Adrenal gland (tissue), 12 donors: Measurements from ENCODE around the gene HOXA5. TPM values are rescaled to one million over a fixed set of nuclear protein-coding genes. Genes with fewer than 3 reads are reported as not detected.

Experiments
- DNase-seq, 7 donors: peaks; one replicate each; pipeline ENCODE4 v3.0.0-alpha.2; 2019 to 2020
- H3K27ac ChIP-seq, 5 donors: fragments of 200-600 bp; sonication (generic) in 4 of 5; 1 replicate in 3 of 5; 2 replicates in 2 of 5; pipeline versions ENCODE4 v1.5.1 to v1.8.0; 2016 to 2020; ENCODE audit warnings: mild to moderate bottlenecking in 1 of 5
- H3K27me3 ChIP-seq: fragments of 200-600 bp; 2 replicates; pipeline ENCODE4 v1.8.0; 2021
- H3K36me3 ChIP-seq, 2 donors: fragments of 200-600 bp; replicated peaks in 1 of 2; 1 replicate in 1 of 2; 2 replicates in 1 of 2; pipeline versions ENCODE4 v1.5.1 to v1.8.0; 2018 to 2022
- H3K4me1 ChIP-seq, 2 donors: fragments of 200-600 bp; replicated peaks in 1 of 2; 1 replicate in 1 of 2; 2 replicates in 1 of 2; pipeline versions ENCODE4 v1.5.1 to v1.8.0; 2018 to 2021
- H3K4me3 ChIP-seq, 4 donors: fragments of 200-600 bp; sonication (generic) in 3 of 4; one replicate each; pipeline ENCODE4 v1.5.1; 2016 to 2018
- H3K9me3 ChIP-seq, 3 donors: fragments of 200-600 bp; sonication (generic) in 1 of 3; replicated peaks in 1 of 3; 1 replicate in 2 of 3; 2 replicates in 1 of 3; pipeline versions ENCODE4 v1.5.1 to v1.8.0; 2016 to 2021
- CTCF ChIP-seq, 6 experiments: fragments of 450-650 bp in 4 of 6; fragments of 200-600 bp in 2 of 6; sonication (generic) in 1 of 6; IDR thresholded peaks; 1 replicate in 5 of 6; 2 replicates in 1 of 6; pipeline versions ENCODE4 v1.5.1 to v1.8.0; 2016 to 2021; ENCODE audit warnings: antibody characterized with exemption in 6 of 6, mild to moderate bottlenecking in 2 of 6, moderate library complexity in 1 of 6
- POLR2A ChIP-seq, 2 donors: fragments of 450-650 bp; IDR thresholded peaks; one replicate each; pipeline ENCODE4 v1.6.1; 2017; ENCODE audit warnings: antibody characterized with exemption in 2 of 2, mild to moderate bottlenecking in 2 of 2, moderate library complexity in 1 of 2
- WGBS, 4 donors: extraction: QIAGEN DNeasy Blood & Tissue Kit in 2 of 4; methylation state at CpG; one replicate each; pipeline versions ENCODE4 v1.1.5 to v1.1.7; 2013 to 2017; 5-methylcytosine and 5-hydroxymethylcytosine counted together
- intact Hi-C, 2 donors: fragments of 100-400 bp; cut with DNase I; formaldehyde crosslinking; loops; one replicate each; pipeline versions ENCODE4 v1.14.1 to v1.15.0; 2022 to 2023
- polyA plus RNA-seq, 3 donors: library from polyadenylated mRNA; stranded (reverse); fragments of 200-250 nt in 2 of 3; fragments of 350-450 nt in 1 of 3; fragmentation: Illumina TruSeq in 1 of 3; extraction: RNeasy Lipid Tissue Mini Kit (QIAGEN cat#74804) in 1 of 3; gene quantifications; one replicate each; pipeline ENCODE4 v1.2.3, GENCODE V29; 2013 to 2014
- total RNA-seq, 9 donors: library from RNA; depleted of rRNA in 4 of 9; stranded (reverse); fragments of >200 nt in 4 of 9; fragments of 120-200 nt in 1 of 9; fragmentation: NEBNext Ultra II Directional in 1 of 9; extraction: Animal tissue kit (Norgen Biotek cat#: 25700) in 1 of 9; gene quantifications; one replicate each; pipeline versions ENCODE4 v1.1.0 to v1.2.4, GENCODE V29; 2013 to 2023
- donor health status: healthy with polysubstance abuse.
- donor health status: Bipolar disorder and iron deficiency.
- donor health status: DM: yes; HTN: yes; CAD: no.
- donor health status: DM: no; HTN: no; CAD: no.
- donor health status: DM: no; HTN: no; CAD: no.
- donor health status: DM: yes; HTN: yes; CAD: no.

HOXA5 gene
- total and polyA plus RNA-seq, 12 donors, result 21.8 to 132 (median 57.0) TPM

- TF ChIP-seq POLR2A (IDR thresholded peaks at IDR 0.05) (no peak), CTCF (IDR thresholded peaks at IDR 0.05) (no peak)
- Histone ChIP-seq H3K36me3 (no peaks in the 10 kb centered on the region), H3K27ac (peak overlapping the region in 4 of 5 donors; percentile 7 to 90 (median 52)), H3K4me3 (peak overlapping the region in 1 of 4 donors; percentile 64), H3K9me3 (no peaks in the 10 kb centered on the region), H3K4me1 (peaks cover 0 to 19% of the 10 kb centered on the region in 2 donors), H3K27me3 (no peaks in the 10 kb centered on the region)
- WGBS, 4 donors, result 66 to 73% (median 71%) methylated on average over 13 of the region's 13 CpGs
- intact Hi-C loops, result loop anchor here in 1 of 2 donors (10.0 kb wide), 1 partner anchor 240 kb away; the partner anchor contains the start of gene SKAP2
- DNase-seq, result peak in 2 of 7 donors; percentile 39 to 59
Observed at GRCh38 chr7:27104341-27105058, 39.0 kb downstream of the HOXA5 start.

GRCh38 chr7:27103489-27104226 lies 39.8 kb downstream of the HOXA5 start:
- Histone ChIP-seq H3K4me3 (peak overlapping the region in 1 of 4 donors; percentile 64), H3K27me3 (no peaks in the 10 kb centered on the region), H3K36me3 (no peaks in the 10 kb centered on the region), H3K27ac (peak overlapping the region in 2 of 5 donors; percentile 76 to 90), H3K9me3 (no peaks in the 10 kb centered on the region), H3K4me1 (peaks cover 0 to 24% of the 10 kb centered on the region in 2 donors)
- TF ChIP-seq CTCF (IDR thresholded peaks at IDR 0.05) (no peak), POLR2A (IDR thresholded peaks at IDR 0.05) (no peak)
- intact Hi-C loops, result loop anchor here in 1 of 2 donors (10.0 kb wide), 1 partner anchor 239 kb away; the partner anchor contains the start of gene SKAP2
- WGBS, 4 donors, result 41 to 51% (median 48%) methylated on average over 29 to 35 of the region's 35 CpGs
- DNase-seq, result peak in 2 of 7 donors; percentile 27 to 52

GRCh38 chr7:27102581-27103442 lies 40.7 kb downstream of the HOXA5 start, which contains the start of gene HOXA2:
Gene HOXA2 (minus strand): TSS chr7:27102683. CDS start chr7:27102500, 183 bp downstream.
- intact Hi-C loops, result loop anchor here in 1 of 2 donors (10.0 kb wide), 1 partner anchor 238 kb away; the partner anchor contains the start of gene SKAP2

More at GRCh38 chr7:27102581-27103442, 40.7 kb downstream of the HOXA5 start, which contains the start of gene HOXA2:
- TF ChIP-seq CTCF (IDR thresholded peaks at IDR 0.05) (no peak), POLR2A (IDR thresholded peaks at IDR 0.05) (peak in 1 of 2 donors; percentile 47)
- 6 to 22% (median 13%) methylated on average over 29 of the region's 29 CpGs for WGBS, 4 donors
- H3K36me3 ChIP-seq, result no peaks in the 10 kb centered on the region
- no peaks in the 10 kb centered on the region for H3K27me3 ChIP-seq
- H3K4me1 ChIP-seq, result peaks cover 7 to 33% of the 10 kb centered on the region in 2 donors
- peak within 1 kb of the TSS in 3 of 5 donors; percentile 29 to 90 (median 87) for H3K27ac ChIP-seq
- H3K4me3 ChIP-seq, result peak within 1 kb of the TSS in 2 of 4 donors; percentile 18 to 64
- no peaks in the 10 kb centered on the region for H3K9me3 ChIP-seq
- peak in 2 of 7 donors; percentile 49 to 62 for DNase-seq
